Endothelial cell of hepatic sinusoid (primary cell): Measurements from ENCODE around the gene TSPAN5.

ENCODE experiments used
- in situ Hi-C: cut with HindIII; loops from 2 replicates; pipeline ENCODE4 v1.10.0; 2017; ENCODE audit warnings: low sequenced_read_pairs

Gene TSPAN5

DNA sequence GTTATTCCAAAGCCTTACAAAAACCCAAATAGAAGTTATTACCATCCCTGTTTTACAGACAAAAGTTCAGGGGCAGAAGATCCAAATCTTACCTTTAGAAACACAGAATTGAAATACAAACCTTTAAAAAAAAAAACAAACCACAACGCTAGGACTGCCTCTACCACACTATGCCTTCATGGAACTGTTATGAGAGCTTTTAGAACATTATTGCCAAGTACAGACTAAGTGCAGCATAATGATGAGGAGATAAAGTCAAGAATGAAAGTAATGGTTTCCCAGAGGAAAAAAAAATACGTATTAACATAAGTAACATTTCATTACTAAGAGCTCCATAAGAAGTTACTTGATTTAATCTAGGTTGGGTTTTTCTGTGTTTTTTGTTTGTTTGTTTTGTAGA lies 34.3 kb downstream of the TSPAN5 start:
- in situ Hi-C loops, result no loop called here

DNA sequence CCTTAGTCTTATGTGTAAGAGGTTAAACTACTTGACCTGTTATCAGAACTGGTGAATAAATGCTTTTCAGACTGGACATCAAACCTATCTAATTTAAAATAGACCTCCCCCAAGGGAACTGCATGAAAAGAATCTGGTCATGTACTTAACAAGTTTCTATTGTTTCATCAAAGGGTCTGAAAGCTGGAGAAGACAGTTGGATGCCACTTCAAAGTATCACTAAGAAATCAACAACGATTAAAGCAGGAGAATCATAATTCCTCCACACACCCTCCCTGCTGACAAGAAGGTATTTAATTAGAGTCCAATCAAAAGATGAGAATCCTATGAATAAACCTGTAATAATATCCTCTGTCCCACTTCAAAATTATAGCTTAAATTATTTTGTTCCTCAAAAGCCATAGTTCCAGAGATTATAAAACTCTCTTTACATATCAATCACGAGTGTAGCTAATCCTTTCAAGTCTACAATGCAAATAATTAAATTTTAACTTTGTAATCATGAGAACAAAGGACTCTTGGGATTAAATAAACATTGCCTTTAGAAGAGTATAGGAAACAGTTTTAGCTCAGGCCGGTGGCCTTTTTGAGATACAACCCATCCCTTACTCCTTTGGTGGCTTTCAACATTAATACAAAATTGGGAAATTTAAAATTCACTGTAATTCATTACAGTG lies 35.1 kb downstream of the TSPAN5 start:
- in situ Hi-C loops, result no loop called here

DNA sequence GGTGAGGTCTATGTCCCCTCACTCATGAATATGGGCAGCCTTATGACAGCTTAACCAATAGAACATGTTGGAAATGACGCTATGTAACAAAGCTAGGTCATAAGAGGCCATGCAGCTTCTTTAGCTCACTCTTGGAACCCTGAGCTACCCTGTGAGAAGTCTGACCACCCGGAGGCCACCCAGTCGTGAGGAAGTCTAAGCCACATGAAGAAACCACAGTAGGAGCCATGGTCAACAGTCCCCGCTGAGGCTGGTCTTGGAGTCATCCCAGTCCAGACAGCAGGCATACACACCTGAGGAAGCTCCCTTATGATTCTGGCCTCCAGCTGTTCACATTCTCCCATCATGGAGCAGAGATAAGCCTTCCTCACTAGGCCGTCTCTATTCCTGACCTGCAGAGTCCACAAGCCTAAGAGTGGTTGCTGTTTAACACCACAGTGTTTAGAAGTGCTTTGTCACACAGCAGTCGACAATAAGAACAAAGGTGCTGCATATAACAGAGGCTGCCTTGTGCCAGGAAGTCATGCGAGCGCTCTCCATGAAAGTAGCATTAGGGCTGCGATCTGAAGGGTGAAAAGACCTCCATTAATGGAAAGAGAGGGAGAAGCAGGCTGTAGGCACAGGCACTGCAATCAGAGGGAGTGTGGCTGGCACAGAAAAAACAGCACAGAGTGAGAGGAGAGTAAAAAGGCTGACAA lies 38.2 kb downstream of the TSPAN5 start:
- in situ Hi-C loops, result no loop called here

DNA sequence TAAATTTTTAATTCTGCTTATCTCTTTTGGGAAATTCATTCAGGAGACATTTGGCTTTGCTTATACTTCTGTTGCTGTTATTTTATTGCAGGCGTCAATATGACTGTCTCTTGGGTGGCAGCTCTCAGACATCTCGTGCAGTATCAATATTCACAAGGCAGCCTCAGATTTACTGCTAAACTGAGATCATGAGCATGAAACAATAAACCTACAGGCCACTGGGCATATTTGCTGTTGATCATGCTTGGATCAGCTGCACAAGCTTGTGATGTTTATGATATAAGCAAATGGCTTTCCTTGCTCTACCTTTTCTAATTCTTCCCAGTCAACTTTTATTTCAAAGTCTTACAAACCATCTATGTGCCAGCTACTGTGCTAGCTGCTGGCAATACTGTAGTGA lies 39.2 kb downstream of the TSPAN5 start:
- in situ Hi-C loops, result no loop called here

DNA sequence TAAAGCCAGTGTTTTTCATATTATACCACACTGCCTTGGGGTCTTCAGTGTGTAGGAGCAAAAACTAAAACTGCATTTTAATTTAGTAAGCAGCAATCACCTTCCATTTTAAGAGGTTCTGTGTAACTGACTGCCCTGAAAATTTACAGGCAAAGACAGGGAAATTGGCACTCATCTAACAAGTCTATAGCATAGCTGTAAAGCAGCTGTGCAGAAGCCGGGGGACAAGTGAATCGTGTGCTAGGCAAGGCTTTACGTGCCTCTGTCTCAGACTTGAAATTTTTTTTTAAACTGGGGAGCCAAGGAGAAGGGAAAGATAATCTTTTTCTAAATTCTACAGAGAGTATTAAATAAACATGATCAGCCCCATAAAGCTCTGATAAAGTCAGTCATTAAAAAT lies 39.7 kb downstream of the TSPAN5 start:
- in situ Hi-C loops, result no loop called here

DNA sequence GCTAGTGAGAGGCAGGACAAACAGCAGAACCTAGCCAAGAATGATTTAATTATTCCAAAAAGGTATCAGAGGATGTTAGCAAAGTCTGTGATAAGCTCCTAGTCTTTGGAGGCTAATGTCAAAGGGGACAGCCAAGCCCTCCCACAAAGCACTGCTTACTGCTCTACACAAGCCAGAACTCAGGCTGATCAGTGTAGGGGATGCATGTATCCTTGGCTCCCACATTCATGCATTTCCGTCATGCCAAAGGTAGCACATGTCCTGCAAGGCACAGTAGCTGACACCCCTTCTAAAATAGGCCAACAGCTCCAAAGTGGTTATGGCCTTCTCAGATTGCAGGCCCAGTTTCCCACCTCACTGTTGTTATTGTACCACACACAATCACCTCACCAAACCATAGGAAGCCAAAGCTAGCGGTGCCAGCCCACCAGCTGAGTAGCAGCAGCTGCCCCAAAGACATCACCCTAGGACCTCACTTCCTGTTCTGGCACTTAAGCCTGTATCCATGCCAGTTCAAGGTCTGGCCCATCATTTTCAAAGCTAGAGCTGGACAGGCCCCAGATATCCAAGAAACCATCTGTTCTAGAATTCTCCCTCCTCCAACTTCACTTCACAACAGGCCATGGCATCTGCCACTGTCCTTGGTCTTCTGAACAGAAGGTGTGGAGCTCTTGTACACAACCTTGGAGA lies 40.9 kb downstream of the TSPAN5 start:
- in situ Hi-C loops, result no loop called here

DNA sequence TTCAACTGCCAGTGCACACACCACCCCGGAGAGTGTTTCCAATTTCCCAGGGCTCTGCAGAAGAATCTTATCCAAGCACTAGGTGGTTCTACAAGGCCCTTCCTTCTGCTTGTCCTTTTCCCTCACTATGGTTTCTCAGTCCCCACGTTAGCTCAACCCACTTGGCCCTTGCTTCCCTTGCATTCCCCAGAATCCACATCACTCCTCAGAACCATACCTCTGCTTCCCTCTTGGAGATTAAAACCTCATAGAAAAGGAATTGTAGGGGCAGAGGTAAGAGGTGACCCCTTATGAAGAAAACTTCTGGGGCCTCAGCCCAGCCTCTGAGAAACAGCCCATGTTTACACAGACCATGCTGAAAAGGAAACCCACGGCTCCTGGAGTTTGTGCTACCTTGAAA lies 42.4 kb downstream of the TSPAN5 start:
- in situ Hi-C loops, result no loop called here

DNA sequence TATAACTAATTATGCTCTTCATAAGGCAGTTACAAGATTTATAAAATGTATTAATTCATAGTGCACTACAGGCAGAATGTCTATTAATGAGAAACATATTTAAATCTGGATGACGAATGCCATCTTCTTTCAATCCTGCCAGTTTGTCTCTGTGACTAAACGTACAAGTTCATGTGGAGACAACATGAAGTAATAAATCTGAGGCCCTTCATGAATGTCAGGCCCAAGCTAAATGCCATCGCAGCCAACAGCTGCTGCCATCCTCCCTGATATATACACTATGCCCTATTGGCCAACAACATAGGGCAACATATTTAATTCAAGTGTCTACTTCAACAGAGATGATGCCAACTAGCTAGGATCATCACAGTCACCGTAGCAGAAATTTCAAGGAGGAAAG lies 43.7 kb downstream of the TSPAN5 start:
- in situ Hi-C loops, result no loop called here

DNA sequence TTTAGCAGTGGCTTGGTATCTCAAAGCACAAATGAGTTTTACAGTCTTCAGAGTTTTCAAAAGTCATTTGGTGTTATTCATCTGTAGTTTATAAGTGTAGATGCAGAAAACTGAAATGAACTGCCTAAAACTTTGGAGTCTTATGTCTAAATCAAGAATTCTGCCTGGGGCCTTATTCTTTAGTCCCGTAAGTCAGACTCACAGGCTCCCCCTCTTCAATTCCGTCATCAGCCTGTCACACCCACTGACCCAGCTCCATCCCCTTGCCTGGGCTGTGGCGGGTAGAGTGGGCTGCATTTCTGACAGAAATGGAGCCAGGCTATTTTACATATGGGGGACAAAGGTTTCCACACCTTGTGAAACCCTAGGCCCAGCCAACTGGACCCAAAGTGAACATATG lies 44.3 kb downstream of the TSPAN5 start:
- in situ Hi-C loops, result no loop called here

DNA sequence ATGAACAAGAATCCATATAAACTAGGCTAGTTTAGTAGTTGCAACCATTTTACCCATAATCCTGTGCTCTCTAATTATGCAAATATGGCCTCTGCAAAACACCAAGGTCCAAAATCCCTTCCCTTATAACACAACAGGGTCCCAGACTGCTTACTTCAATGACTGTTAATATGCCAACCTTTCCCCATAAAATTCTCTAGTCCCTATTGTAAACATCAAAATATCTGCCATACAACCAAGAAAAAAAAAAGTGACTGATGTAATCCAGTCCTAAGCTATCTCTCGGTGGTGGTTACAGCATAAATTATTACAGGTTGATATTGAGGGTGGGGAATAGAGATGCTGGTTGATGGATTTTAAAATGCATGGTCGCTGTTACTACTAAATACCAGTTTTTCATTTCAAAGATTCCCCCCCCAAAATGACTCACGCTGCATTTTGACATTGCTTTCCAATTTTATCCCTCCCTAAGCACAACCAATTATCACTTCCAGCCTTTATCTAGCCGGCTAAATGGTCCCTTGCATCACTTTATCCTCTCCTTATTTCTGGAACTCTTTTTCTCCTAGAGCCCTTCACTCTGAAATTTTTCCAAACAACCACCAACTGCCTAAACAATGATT lies 44.8 kb downstream of the TSPAN5 start:
- in situ Hi-C loops, result no loop called here

DNA sequence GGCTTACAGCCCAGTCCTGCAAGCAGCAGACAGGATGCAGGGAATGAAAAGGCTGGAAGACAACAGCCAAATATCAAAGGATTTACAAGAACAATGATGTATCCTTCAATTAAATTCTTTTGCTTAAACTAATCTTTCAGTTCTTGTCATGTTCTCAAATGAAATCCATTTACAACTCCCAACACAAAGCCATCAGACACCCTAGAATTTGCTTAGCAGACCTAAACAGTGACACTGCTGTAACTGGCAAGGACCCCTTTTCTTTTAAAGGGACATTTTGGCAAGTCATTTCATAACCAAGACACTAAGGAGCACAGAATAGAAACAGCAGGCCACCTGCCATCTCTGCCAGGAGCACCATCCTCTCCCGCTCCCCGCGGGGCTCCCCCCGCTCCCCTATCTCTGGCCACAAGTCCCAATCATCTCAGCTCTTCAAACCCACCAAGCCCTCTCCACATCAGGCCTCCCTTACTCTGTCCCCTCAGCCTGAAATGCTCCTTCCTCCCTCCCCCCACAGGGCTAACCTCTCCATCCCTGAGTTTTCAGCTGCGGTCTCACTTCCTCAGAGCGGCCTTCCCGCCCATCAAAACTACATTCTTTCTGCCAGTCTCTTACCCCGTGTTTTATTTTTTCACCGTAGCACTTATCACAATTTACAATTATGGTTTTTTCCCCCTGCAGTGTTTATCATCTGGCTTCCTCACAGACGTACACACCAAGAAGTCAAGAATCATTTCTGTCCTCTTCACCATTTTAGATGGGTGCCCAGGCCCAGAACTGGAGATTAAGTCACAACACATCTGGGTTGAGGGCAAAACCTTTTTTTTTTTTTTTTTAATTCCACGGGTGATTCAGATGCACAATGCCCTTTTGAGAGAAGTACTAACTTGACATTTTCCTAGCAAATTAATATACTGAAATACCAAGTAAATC lies 45.8 kb downstream of the TSPAN5 start:
- in situ Hi-C loops, result no loop called here

DNA sequence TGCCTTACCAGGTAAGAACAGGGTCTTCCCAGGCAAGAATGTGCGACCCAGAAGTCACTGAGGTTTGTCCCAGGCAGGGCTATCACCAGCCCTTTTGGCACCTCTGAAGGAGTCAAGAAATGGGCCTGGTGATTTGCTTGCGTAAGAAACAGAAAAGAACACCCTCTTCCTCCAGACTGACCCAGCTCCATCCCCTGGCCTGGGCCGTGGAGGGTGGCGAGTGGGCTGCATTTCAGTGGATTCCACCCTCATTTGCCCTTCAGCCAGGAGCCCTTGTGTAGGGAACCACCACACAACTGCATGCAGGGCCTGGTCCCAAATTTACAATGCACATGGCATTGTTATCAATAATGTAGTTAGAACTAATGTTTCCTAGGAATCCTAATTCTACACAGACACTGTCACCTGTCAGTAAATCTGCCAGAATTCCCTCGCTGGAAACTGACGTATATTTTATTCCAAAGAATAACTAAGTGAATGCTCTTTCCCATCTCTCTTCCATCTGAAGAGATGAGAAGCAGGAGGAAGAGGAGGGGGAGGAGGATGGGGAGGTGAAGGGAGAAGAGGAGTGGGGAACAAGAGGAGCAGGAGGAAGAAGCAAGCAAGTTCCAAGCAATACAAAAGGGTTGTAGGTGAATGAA lies 46.6 kb downstream of the TSPAN5 start:
- in situ Hi-C loops, result no loop called here

DNA sequence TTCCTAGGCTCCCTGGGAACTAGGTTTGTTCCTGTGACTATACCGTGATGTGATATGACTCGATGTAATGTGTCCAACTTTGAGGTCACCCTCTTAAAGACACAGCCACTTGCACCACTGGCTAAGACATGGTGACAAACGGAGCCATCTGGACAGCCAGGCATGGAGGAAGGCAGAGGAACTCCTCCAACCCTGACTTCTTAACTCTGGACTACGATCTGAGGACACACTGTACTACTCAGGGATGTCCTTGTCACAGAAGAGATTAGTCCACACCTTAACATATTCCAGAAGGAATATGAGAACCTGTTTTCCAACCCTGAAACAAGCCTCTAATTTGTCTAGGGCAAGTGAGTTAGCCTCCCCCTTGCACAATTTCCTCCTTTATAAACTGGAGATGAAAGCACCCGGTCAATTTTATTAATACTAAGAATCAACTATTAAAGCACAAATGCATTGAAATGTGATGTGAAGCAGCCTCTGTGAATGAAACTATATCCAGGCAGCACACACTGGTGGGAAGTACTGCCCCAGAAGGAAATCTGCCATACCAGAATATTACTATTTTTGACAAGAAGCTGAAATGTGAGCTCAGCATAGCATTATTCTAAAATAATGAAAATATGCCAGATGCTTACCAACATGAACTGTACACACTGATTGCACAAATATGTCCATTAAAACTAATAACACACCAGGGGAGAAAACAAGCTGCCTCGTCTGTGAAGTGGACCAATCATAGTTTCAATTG lies 47.3 kb downstream of the TSPAN5 start:
- in situ Hi-C loops, result no loop called here

DNA sequence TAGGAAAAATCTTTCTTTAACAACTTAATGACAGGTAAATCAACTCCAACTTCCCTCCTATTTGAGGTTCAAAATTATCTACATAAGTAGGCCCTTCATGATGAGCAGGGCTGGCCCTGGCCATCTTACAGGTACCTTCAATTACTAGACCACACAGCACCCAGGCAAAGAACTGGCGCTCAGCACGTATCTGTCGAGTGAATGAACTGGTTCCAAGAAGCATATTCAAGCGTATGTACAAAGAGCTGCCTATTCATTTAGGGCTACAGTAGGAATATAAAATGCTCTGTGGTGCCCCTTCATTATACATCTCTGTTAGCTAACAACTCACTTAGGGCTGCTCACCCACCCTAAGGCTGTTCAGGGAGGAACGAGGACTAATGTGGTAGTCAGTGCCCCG lies 48.0 kb downstream of the TSPAN5 start:
- in situ Hi-C loops, result no loop called here

DNA sequence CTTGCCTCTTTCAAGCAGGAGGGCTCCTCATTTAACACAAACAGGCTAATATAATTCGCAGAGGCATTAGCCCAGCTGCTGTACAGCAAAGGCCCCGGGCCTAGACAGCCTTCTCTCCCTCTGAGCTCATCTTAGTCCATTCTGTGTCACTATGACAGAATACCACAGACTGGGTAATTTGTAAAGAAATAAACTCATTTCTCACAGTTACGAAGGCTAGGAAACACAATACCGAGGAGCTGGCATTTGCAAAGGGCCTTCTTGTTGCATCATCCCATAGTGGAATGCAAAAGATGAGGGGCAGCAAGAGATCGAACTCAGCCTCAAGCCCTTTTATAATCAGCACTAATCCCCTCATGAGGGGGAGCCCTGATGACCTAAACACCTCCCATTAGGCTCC lies 48.5 kb downstream of the TSPAN5 start:
- in situ Hi-C loops, result no loop called here

DNA sequence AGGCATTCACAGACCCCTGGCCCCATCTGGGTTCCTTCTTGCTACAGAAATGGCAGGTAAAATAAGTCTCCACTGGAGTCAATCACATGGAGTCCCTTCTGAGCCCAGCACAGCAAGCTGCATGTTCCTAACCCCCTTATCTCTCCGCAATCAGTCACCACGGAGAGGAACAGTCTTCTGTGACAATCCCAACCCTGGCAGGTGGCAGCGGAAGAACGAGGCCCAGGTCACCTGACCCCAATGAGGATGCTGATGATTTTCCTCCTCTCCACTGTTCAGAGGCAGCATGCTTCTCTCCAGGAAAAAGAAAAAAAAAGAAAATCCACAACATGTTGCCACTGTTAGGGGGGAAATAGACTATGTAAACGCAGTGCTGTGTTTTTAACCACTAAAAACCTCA lies 50.1 kb downstream of the TSPAN5 start:
- in situ Hi-C loops, result no loop called here

DNA sequence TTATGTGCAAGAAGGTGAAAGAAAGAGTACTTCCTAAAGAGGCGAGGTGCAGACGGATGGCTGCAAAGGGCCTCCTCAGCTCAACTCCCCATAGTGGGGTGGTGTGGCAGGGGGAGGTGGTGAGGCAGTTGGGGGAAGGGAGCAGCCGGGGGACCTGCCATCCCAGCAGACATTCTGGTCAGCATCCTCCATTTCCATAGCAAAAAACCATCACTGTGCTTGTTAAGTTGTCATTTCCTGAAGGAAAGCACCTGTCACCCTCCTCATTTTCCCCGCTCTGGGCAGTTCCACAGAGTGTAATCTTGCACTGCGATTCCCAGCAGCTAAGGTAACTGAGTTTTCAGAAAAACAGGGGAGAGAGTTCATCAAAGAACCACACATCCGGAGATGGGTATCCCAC lies 51.5 kb downstream of the TSPAN5 start:
- in situ Hi-C loops, result no loop called here

DNA sequence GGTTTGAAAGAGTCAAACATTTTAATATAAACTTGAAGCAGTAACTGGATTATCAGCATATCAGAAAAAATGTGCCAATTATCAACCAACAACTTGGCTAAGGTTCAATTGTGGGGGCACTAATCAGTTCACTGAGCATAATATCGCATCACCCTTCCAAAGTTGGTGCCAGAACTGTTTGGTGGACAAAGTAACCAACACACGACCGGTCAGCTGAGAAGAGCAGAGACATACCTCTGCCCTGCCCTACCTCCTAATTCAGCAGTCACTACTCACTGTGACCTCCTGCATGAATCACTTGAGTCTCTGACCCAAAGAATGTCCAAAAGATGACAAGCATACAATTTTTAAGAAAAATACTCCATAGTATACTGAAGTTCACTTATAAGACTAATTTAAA lies 53.2 kb downstream of the TSPAN5 start:
- in situ Hi-C loops, result no loop called here

DNA sequence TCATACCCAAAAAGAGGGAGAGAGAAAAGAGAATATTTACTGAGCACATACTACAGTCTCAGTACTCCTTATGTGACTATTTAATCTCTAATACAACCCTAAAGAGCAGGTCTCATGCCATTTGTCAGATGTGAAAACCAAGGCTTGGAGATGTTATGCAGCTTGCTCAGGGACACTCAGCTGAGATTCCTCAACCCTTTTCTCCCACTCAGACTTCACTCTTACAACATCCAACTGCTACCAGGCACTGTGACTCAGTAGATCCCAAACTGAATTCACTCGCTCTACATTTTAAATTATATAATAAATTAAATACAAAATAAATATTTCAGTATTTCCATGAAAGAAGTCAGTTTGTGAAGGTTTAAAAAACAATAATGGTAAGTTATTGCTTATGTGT lies 53.7 kb downstream of the TSPAN5 start:
- in situ Hi-C loops, result no loop called here
